K562 (cell line): ENCODE measurements around the gene AK5.

ENCODE experiments used
- ATF3 ChIP-seq, 2 experiments: fragments of 450-650 bp in 1 of 2; sonication (generic) in 1 of 2; formaldehyde crosslinking in 1 of 2; IDR thresholded peaks in 1 of 2; conservative IDR thresholded peaks in 1 of 2; 2 replicates each; pipeline versions ENCODE4 v1.6.1 to v1.8.1; 2016 to 2023; ENCODE audit warnings: mild to moderate bottlenecking in 2 of 2, moderate library complexity in 2 of 2, inconsistent platforms in 1 of 2, missing genetic modification reagents in 1 of 2
- BHLHE40 ChIP-seq: IDR thresholded peaks from 2 replicates; pipeline ENCODE4 v1.6.1; 2011; ENCODE audit warnings: low read length, improper control_type of control experiment
- CC2D1A ChIP-seq: fragments of 450-650 bp; IDR thresholded peaks from 2 replicates; pipeline ENCODE4 v1.6.1; 2017; ENCODE audit warnings: mild to moderate bottlenecking
- HMG20A ChIP-seq: fragments of 450-650 bp; formaldehyde crosslinking; conservative IDR thresholded peaks from 2 replicates; pipeline ENCODE4 v1.4.0; 2020; ENCODE audit warnings: mild to moderate bottlenecking, mixed read lengths
- HNRNPUL1 ChIP-seq: fragments of 200-400 bp; formaldehyde crosslinking; IDR thresholded peaks from 2 replicates; pipeline ENCODE4 v1.6.1; 2017; ENCODE audit warnings: low read length
- KAT7 ChIP-seq: sonication (generic); formaldehyde crosslinking; IDR thresholded peaks from 2 replicates; pipeline ENCODE4 v1.8.0; 2022; ENCODE audit warnings: missing genetic modification reagents, mild to moderate bottlenecking, borderline replicate concordance
- KDM5B ChIP-seq: fragments of 200-600 bp; sonication (generic); IDR thresholded peaks from 2 replicates; pipeline ENCODE4 v1.6.1; 2012; ENCODE audit warnings: low read depth, mild to moderate bottlenecking, moderate library complexity, low read length, control low read depth, inconsistent platforms; ENCODE audit not compliant: insufficient replicate concordance
- KLF13 ChIP-seq: fragments of 450-650 bp; IDR thresholded peaks from 2 replicates; pipeline ENCODE4 v1.6.1; 2016; ENCODE audit warnings: missing genetic modification characterization, low read depth, mild to moderate bottlenecking, missing compliant biosample characterization, moderate library complexity, borderline replicate concordance
- NR2C2 ChIP-seq, 2 experiments: fragments of 200-800 bp in 1 of 2; sonication (Bioruptor generic) in 1 of 2; sonication (generic) in 1 of 2; formaldehyde crosslinking in 1 of 2; IDR thresholded peaks; 2 replicates each; pipeline versions ENCODE4 v1.6.1 to v1.8.0; 2016 to 2022; ENCODE audit warnings: mild to moderate bottlenecking in 1 of 2, missing compliant biosample characterization in 1 of 2, missing genetic modification characterization in 1 of 2, missing genetic modification reagents in 1 of 2
- PREB ChIP-seq: sonication (generic); formaldehyde crosslinking; IDR thresholded peaks from 2 replicates; pipeline ENCODE4 v1.8.1; 2023; ENCODE audit warnings: mild to moderate bottlenecking, missing genetic modification reagents
- TCFL5 ChIP-seq: fragments of 250-450 bp; sonication (Bioruptor Pico); conservative IDR thresholded peaks from 2 replicates; pipeline ENCODE4 v1.6.1; 2021; ENCODE audit warnings: mild to moderate bottlenecking, moderate library complexity, matching md5 sums
- USF1 ChIP-seq: sonication (generic); formaldehyde crosslinking; IDR thresholded peaks from 2 replicates; pipeline ENCODE4 v1.9.0; 2022; ENCODE audit warnings: mild to moderate bottlenecking, missing genetic modification reagents

GRCh38 chr1:77550135-77550534, 268.3 kb downstream of the AK5 start:
- TF ChIP-seq KLF13 (no peak), PREB (CRISPR knock-in tag) (no peak), ATF3 (IDR thresholded peaks at IDR 0.05) (no peak), ATF3 (CRISPR knock-in tag; conservative IDR thresholded peaks at IDR 0.05) (no peak), USF1 (CRISPR knock-in tag) (no peak), KDM5B (no peak), NR2C2 (CRISPR knock-in tag; IDR thresholded peaks at IDR 0.05) (no peak), NR2C2 (tag; IDR thresholded peaks at IDR 0.05) (no peak), CC2D1A (no peak), HMG20A (CRISPR knock-in tag) (no peak), HNRNPUL1 (no peak), KAT7 (CRISPR knock-in tag) (no peak), TCFL5 (no peak), BHLHE40 (no peak)
